Peyer's patch (tissue), 4 donors: Measurements from ENCODE around the gene F13B. TPM values are rescaled to one million over a fixed set of nuclear protein-coding genes. Genes with fewer than 3 reads are reported as not detected.

Source experiments
- DNase-seq, 3 donors: peaks; one replicate each; pipeline ENCODE4 v3.0.0-alpha.2; 2017 to 2019
- H3K27ac ChIP-seq, 4 donors: fragments of 200-600 bp; sonication (generic); one replicate each; pipeline ENCODE4 v1.5.1; 2016 to 2019
- H3K27me3 ChIP-seq, 2 donors: fragments of 200-600 bp; sonication (generic); one replicate each; pipeline ENCODE4 v1.5.1; 2019
- H3K36me3 ChIP-seq, 3 donors: fragments of 200-600 bp; sonication (generic); one replicate each; pipeline ENCODE4 v1.5.1; 2016 to 2019
- H3K4me1 ChIP-seq, 4 donors: fragments of 200-600 bp; sonication (generic); one replicate each; pipeline ENCODE4 v1.5.1; 2016 to 2019
- H3K4me3 ChIP-seq, 4 donors: fragments of 200-600 bp; sonication (generic); 1 replicate in 3 of 4; 2 replicates in 1 of 4; pipeline ENCODE4 v1.5.1; 2016 to 2019; ENCODE audit warnings: mild to moderate bottlenecking in 1 of 4
- H3K9me3 ChIP-seq, 4 donors: fragments of 200-600 bp; sonication (generic); one replicate each; pipeline ENCODE4 v1.5.1; 2016 to 2019; ENCODE audit warnings: mild to moderate bottlenecking in 1 of 4
- CTCF ChIP-seq, 6 experiments: fragments of 450-650 bp in 4 of 6; fragments of 200-600 bp in 2 of 6; sonication (generic) in 1 of 6; IDR thresholded peaks; one replicate each; pipeline ENCODE4 v1.5.1; 2017 to 2019; ENCODE audit warnings: antibody characterized with exemption in 6 of 6, mild to moderate bottlenecking in 3 of 6, moderate library complexity in 1 of 6
- POLR2A ChIP-seq, 2 donors: fragments of 450-650 bp; IDR thresholded peaks; one replicate each; pipeline ENCODE4 v1.5.1; 2017; ENCODE audit warnings: antibody characterized with exemption in 2 of 2, mild to moderate bottlenecking in 2 of 2, moderate library complexity in 2 of 2
- total RNA-seq, 4 donors: library from RNA; depleted of rRNA; stranded (reverse); fragments of >200 nt; gene quantifications; one replicate each; pipeline ENCODE4 v1.1.0, GENCODE V29; 2016

The F13B gene
- total RNA-seq, 4 donors from 2014 or later, result not detected

GRCh38 chr1:197021716-197022115, 45.3 kb downstream of the F13B start:
- H3K36me3 ChIP-seq, result no peaks in the 10 kb centered on the region
- no peak overlapping the region for H3K4me3 ChIP-seq
- no peak overlapping the region for H3K27ac ChIP-seq
- DNase-seq, result no peak
- H3K27me3 ChIP-seq, result no peaks in the 10 kb centered on the region
- TF ChIP-seq CTCF (IDR thresholded peaks at IDR 0.05) (no peak), POLR2A (IDR thresholded peaks at IDR 0.05) (no peak)
- H3K4me1 ChIP-seq, result no peaks in the 10 kb centered on the region
- no peaks in the 10 kb centered on the region for H3K9me3 ChIP-seq

- TF ChIP-seq POLR2A (IDR thresholded peaks at IDR 0.05) (no peak), CTCF (IDR thresholded peaks at IDR 0.05) (no peak)
These were observed 49.4 kb downstream of the F13B start for GRCh38 chr1:197017558-197018146.

GRCh38 chr1:197016751-197017150, 50.3 kb downstream of the F13B start:
- DNase-seq, result no peak
- no peak overlapping the region for H3K4me3 ChIP-seq
- H3K27ac ChIP-seq, result no peak overlapping the region
- H3K36me3 ChIP-seq, result no peaks in the 10 kb centered on the region
- no peak for TF ChIP-seq CTCF (IDR thresholded peaks at IDR 0.05)
- TF ChIP-seq POLR2A (IDR thresholded peaks at IDR 0.05), result no peak
- H3K9me3 ChIP-seq, result no peaks in the 10 kb centered on the region
- H3K27me3 ChIP-seq, result no peaks in the 10 kb centered on the region
- H3K4me1 ChIP-seq, result no peaks in the 10 kb centered on the region

More at GRCh38 chr1:197017558-197018146, 49.4 kb downstream of the F13B start:
- Histone ChIP-seq H3K27me3 (no peaks in the 10 kb centered on the region), H3K27ac (no peak overlapping the region), H3K4me3 (no peak overlapping the region), H3K9me3 (no peaks in the 10 kb centered on the region), H3K4me1 (no peaks in the 10 kb centered on the region), H3K36me3 (no peaks in the 10 kb centered on the region)
- no peak for DNase-seq

- H3K36me3 ChIP-seq, result no peaks in the 10 kb centered on the region
- H3K4me3 ChIP-seq, result no peak overlapping the region
- DNase-seq, result no peak
- no peaks in the 10 kb centered on the region for H3K27me3 ChIP-seq
- H3K9me3 ChIP-seq, result no peaks in the 10 kb centered on the region
- no peaks in the 10 kb centered on the region for H3K4me1 ChIP-seq
- H3K27ac ChIP-seq, result no peak overlapping the region
- TF ChIP-seq POLR2A (IDR thresholded peaks at IDR 0.05) (no peak), CTCF (IDR thresholded peaks at IDR 0.05) (no peak)
These were observed 53.8 kb downstream of the F13B start for GRCh38 chr1:197013234-197013633.

GRCh38 chr1:197011614-197012013, 55.4 kb downstream of the F13B start:
- Histone ChIP-seq H3K27ac (no peak overlapping the region), H3K4me1 (no peaks in the 10 kb centered on the region), H3K36me3 (no peaks in the 10 kb centered on the region), H3K9me3 (no peaks in the 10 kb centered on the region), H3K4me3 (no peak overlapping the region), H3K27me3 (no peaks in the 10 kb centered on the region)
- TF ChIP-seq CTCF (IDR thresholded peaks at IDR 0.05) (no peak), POLR2A (IDR thresholded peaks at IDR 0.05) (no peak)
- DNase-seq, result no peak

- no peak overlapping the region for H3K4me3 ChIP-seq
- DNase-seq, result no peak
- H3K4me1 ChIP-seq, result no peaks in the 10 kb centered on the region
- no peaks in the 10 kb centered on the region for H3K9me3 ChIP-seq
- H3K27ac ChIP-seq, result no peak overlapping the region
- TF ChIP-seq POLR2A (IDR thresholded peaks at IDR 0.05) (no peak), CTCF (IDR thresholded peaks at IDR 0.05) (no peak)
- H3K27me3 ChIP-seq, result no peaks in the 10 kb centered on the region
- no peaks in the 10 kb centered on the region for H3K36me3 ChIP-seq
These were observed 58.2 kb downstream of the F13B start for GRCh38 chr1:197008861-197009260.
